ENCODE data around the gene PMAIP1.

PMAIP1 gene

GRCh38 chr18:59892123-59892522, 7.7 kb upstream of the PMAIP1 start:
- no peak for DNase-seq (ENCODE audit: insufficient read length, low spot score)
- TF ChIP-seq CTCF (IDR thresholded peaks at IDR 0.05; ENCODE audit: insufficient read depth, missing control alignments) = no peak
- FAIRE-seq = no peak

GRCh38 chr18:59893971-59894370, 5.8 kb upstream of the PMAIP1 start:
- no peak for TF ChIP-seq CTCF (IDR thresholded peaks at IDR 0.05; ENCODE audit: insufficient read depth, missing control alignments)
- no peak for DNase-seq (ENCODE audit: insufficient read length, low spot score)
- FAIRE-seq = no peak

- no peak for TF ChIP-seq CTCF (IDR thresholded peaks at IDR 0.05; ENCODE audit: insufficient read depth, missing control alignments)
- DNase-seq (ENCODE audit: insufficient read length, low spot score) (no peak), FAIRE-seq (no peak)
Measured at GRCh38 chr18:59897321-59897954, 2.4 kb upstream of the PMAIP1 start.

GRCh38 chr18:59898093-59898492, 1.7 kb upstream of the PMAIP1 start:
- no peak for FAIRE-seq
- TF ChIP-seq CTCF (IDR thresholded peaks at IDR 0.05; ENCODE audit: insufficient read depth, missing control alignments) = no peak

GRCh38 chr18:59898609-59899297, 1.0 kb upstream of the PMAIP1 start:
- DNase-seq (ENCODE audit: insufficient read length, low spot score) = no peak
- peak; percentile 98 for FAIRE-seq
- no peak for TF ChIP-seq CTCF (IDR thresholded peaks at IDR 0.05; ENCODE audit: insufficient read depth, missing control alignments)

More at GRCh38 chr18:59898093-59898492, 1.7 kb upstream of the PMAIP1 start:
- DNase-seq (ENCODE audit: insufficient read length, low spot score) = no peak

GRCh38 chr18:59900222-59901128, 679 bp downstream of the PMAIP1 start:
- FAIRE-seq = no peak
- DNase-seq (ENCODE audit: insufficient read length, low spot score) = peak; percentile 47
- no peak for TF ChIP-seq CTCF (IDR thresholded peaks at IDR 0.05; ENCODE audit: insufficient read depth, missing control alignments)

Data from D721Med (cell line).